Measurements from ENCODE around the gene TMEM61. TPM values are rescaled to one million over a fixed set of nuclear protein-coding genes. Genes with fewer than 3 reads are reported as not detected.

The TMEM61 gene
- total and polyA plus RNA-seq, 2 of the 8 experiments (the other 6 are each of a cell fraction or from before 2014, with no cell fraction given) = 0.54 to 1.4 TPM

GRCh38 chr1:54996359-54996868 lies 16.0 kb downstream of the TMEM61 start (continued):
- TF ChIP-seq JUND (IDR thresholded peaks at IDR 0.05; ENCODE audit: low read length) = no peak
- no peak for TF ChIP-seq CEBPB (IDR thresholded peaks at IDR 0.05; ENCODE audit: low read depth, low read length)
- 0 out of 2 replicates have a peak, but pooled peaks have one; percentile 95 for TF ChIP-seq KDM1A (IDR thresholded peaks at IDR 0.05; ENCODE audit: borderline replicate concordance, low read length)
- no peak for TF ChIP-seq SUZ12 (IDR thresholded peaks at IDR 0.05; ENCODE audit: low read length)

All from H1 (cell line).